NB4 (cell line): Measurements from ENCODE around the gene STARD10.

Experiments used
- DNase-seq: peaks from one replicate; pipeline ENCODE4 v3.0.0; 2010; ENCODE audit warnings: low read depth
- H3K4me3 ChIP-seq: one replicate; pipeline ENCODE4 v1.5.1; 2011; ENCODE audit warnings: mild to moderate bottlenecking, low read depth, low read length, moderate library complexity
- CTCF ChIP-seq: IDR thresholded peaks from one replicate; pipeline ENCODE4 v1.5.1; 2012; ENCODE audit warnings: low read depth, low read length
- MAX ChIP-seq: IDR thresholded peaks from 2 replicates; pipeline ENCODE4 v1.6.1; 2011; ENCODE audit warnings: low read depth, low read length
- MYC ChIP-seq: IDR thresholded peaks from 2 replicates; pipeline ENCODE4 v1.6.1; 2011; ENCODE audit warnings: low read depth, low read length
- POLR2A ChIP-seq: IDR thresholded peaks from 2 replicates; pipeline ENCODE4 v1.6.1; 2011; ENCODE audit warnings: mild to moderate bottlenecking; ENCODE audit not compliant: insufficient read length; ENCODE audit errors: extremely low read depth

Gene STARD10

GRCh38 chr11:72779495-72780128 is 14.2 kb downstream of the STARD10 start:
- no peak for DNase-seq
- no peak for TF ChIP-seq CTCF
- no peak for TF ChIP-seq POLR2A
- no peak for TF ChIP-seq MAX
- no peak for TF ChIP-seq MYC
- H3K4me3 ChIP-seq = no peak overlapping the region

- TF ChIP-seq CTCF = no peak
- TF ChIP-seq POLR2A = no peak
- no peak for TF ChIP-seq MAX
- TF ChIP-seq MYC = no peak
- H3K4me3 ChIP-seq = no peak overlapping the region
- no peak for DNase-seq
Measured at GRCh38 chr11:72778535-72779494, 15.0 kb downstream of the STARD10 start.

- TF ChIP-seq MYC = no peak
- no peak for TF ChIP-seq MAX
- no peak for TF ChIP-seq CTCF
- TF ChIP-seq POLR2A = no peak
- no peak for DNase-seq
- no peak overlapping the region for H3K4me3 ChIP-seq
Measured at GRCh38 chr11:72777755-72778278, 16.0 kb downstream of the STARD10 start.

GRCh38 chr11:72776844-72777754 is 16.7 kb downstream of the STARD10 start:
- DNase-seq = no peak
- no peak for TF ChIP-seq POLR2A
- no peak for TF ChIP-seq MAX
- TF ChIP-seq CTCF = no peak
- TF ChIP-seq MYC = no peak
- H3K4me3 ChIP-seq = no peak overlapping the region

GRCh38 chr11:72776117-72776843 is 17.6 kb downstream of the STARD10 start:
- DNase-seq = no peak
- no peak overlapping the region for H3K4me3 ChIP-seq
- no peak for TF ChIP-seq MAX
- TF ChIP-seq POLR2A = no peak
- TF ChIP-seq CTCF = no peak
